H1 (cell line): Measurements from ENCODE around the gene ZFAND3. TPM values are rescaled to one million over a fixed set of nuclear protein-coding genes. Genes with fewer than 3 reads are reported as not detected.

Experiments used
- CTCF ChIA-PET: fragments of 300-600 bp; sonication (Branson Sonifier 250); formaldehyde crosslinking; loops from one replicate; lab custom pipeline; 2021; ENCODE audit not compliant: partially characterized antibody; lab: Charles Lee
- POLR2A ChIA-PET: fragments of 300-600 bp; sonication (Branson Sonifier 250); formaldehyde crosslinking; loops from one replicate; lab custom pipeline; 2021; ENCODE audit warnings: inconsistent platforms; ENCODE audit not compliant: partially characterized antibody; lab: Charles Lee
- DNase-seq, 2 experiments: peaks; one replicate each; pipeline versions ENCODE4 v3.0.0 to v3.0.0-alpha.2; 2010 to 2022; ENCODE audit warnings: low spot score in 2 of 2, low read depth in 1 of 2, mixed read lengths in 1 of 2
- FAIRE-seq: peaks from 2 replicates; lab custom pipeline; 2011; peaks lifted over from hg19 to GRCh38; lab: Jason Lieb, UNC
- H2AFZ ChIP-seq: 2 replicates; pipeline ENCODE4 v1.8.1; 2012; ENCODE audit warnings: low read length, inconsistent platforms
- H2AK5ac ChIP-seq: 2 replicates; pipeline ENCODE4 v1.6.1; 2013; ENCODE audit warnings: low read depth, low read length
- H2BK120ac ChIP-seq: replicated peaks from 2 replicates; pipeline ENCODE3; 2013; ENCODE audit warnings: low read depth, low read length, inconsistent platforms
- H2BK12ac ChIP-seq: 2 replicates; pipeline ENCODE4 v1.6.1; 2013; ENCODE audit warnings: low read depth, low read length
- H2BK15ac ChIP-seq: 2 replicates; pipeline ENCODE4 v1.6.1; 2013; ENCODE audit warnings: low read length
- H2BK20ac ChIP-seq: 2 replicates; pipeline ENCODE4 v1.6.1; 2013; ENCODE audit warnings: low read length
- H2BK5ac ChIP-seq: 2 replicates; pipeline ENCODE4 v1.6.1; 2013; ENCODE audit warnings: low read depth, low read length
- H3K14ac ChIP-seq: 2 replicates; pipeline ENCODE4 v1.6.1; 2013; ENCODE audit warnings: inconsistent platforms; ENCODE audit not compliant: insufficient read length
- H3K18ac ChIP-seq: 2 replicates; pipeline ENCODE4 v1.6.1; 2013; ENCODE audit warnings: low read length; ENCODE audit errors: extremely low read depth
- H3K23ac ChIP-seq: 2 replicates; pipeline ENCODE4 v1.6.1; 2013; ENCODE audit warnings: inconsistent platforms; ENCODE audit not compliant: insufficient read length
- H3K23me2 ChIP-seq: 2 replicates; pipeline ENCODE4 v1.6.1; 2013; ENCODE audit warnings: low read depth, low read length
- H3K27ac ChIP-seq: 2 replicates; pipeline ENCODE4 v1.6.1; 2011; ENCODE audit warnings: low read depth, low read length, inconsistent platforms
- H3K27me3 ChIP-seq, 4 experiments: replicated peaks in 1 of 4; 1 replicate in 1 of 4; 2 replicates in 3 of 4; pipeline versions ENCODE4 v1.6.1 to v1.8.1; 2011 to 2013; ENCODE audit warnings: low read length in 3 of 4, mild to moderate bottlenecking in 3 of 4, inconsistent platforms in 2 of 4, mixed read lengths in 2 of 4, moderate library complexity in 1 of 4; ENCODE audit not compliant: control insufficient read depth in 3 of 4, insufficient read depth in 3 of 4; ENCODE audit errors: extremely low read depth in 1 of 4
- H3K36me3 ChIP-seq, 4 experiments: 2 replicates each; pipeline versions ENCODE4 v1.6.1 to v1.8.1; 2011 to 2013; ENCODE audit warnings: mild to moderate bottlenecking in 4 of 4, low read length in 3 of 4, moderate library complexity in 2 of 4, control low read depth in 1 of 4, inconsistent platforms in 1 of 4; ENCODE audit not compliant: insufficient read depth in 4 of 4, control insufficient read depth in 2 of 4
- H3K4ac ChIP-seq: replicated peaks from 2 replicates; pipeline ENCODE3; 2013; ENCODE audit warnings: low read length, low read depth, mixed read lengths, inconsistent platforms; ENCODE audit not compliant: insufficient read length
- H3K4me1 ChIP-seq, 4 experiments: replicated peaks in 1 of 4; 1 replicate in 1 of 4; 2 replicates in 3 of 4; pipeline versions ENCODE4 v1.6.1 to v1.8.1; 2011 to 2013; ENCODE audit warnings: low read length in 3 of 4, inconsistent platforms in 2 of 4, mixed read lengths in 1 of 4; ENCODE audit not compliant: insufficient read depth in 4 of 4, control insufficient read depth in 3 of 4
- H3K4me2 ChIP-seq, 2 experiments: 2 replicates each; pipeline versions ENCODE4 v1.6.1 to v1.8.1; 2011 to 2013; ENCODE audit warnings: low read depth in 2 of 2, low read length in 2 of 2, control low read depth in 1 of 2, inconsistent platforms in 1 of 2, mild to moderate bottlenecking in 1 of 2; ENCODE audit not compliant: insufficient read depth in 1 of 2
- H3K4me3 ChIP-seq, 4 experiments: fragments of 200-600, 300-600 bp in 1 of 4; sonication (generic), shearing (Covaris generic), sonication (Bioruptor Twin) in 1 of 4; 2 replicates each; pipeline versions ENCODE4 v1.5.1 to v1.8.1; 2011 to 2016; ENCODE audit warnings: low read length in 4 of 4, low read depth in 3 of 4, control low read depth in 2 of 4, inconsistent platforms in 2 of 4, mild to moderate bottlenecking in 2 of 4, mixed read lengths in 1 of 4, moderate library complexity in 1 of 4; ENCODE audit not compliant: insufficient read depth in 2 of 4; ENCODE audit errors: extremely low read depth in 1 of 4
- H3K56ac ChIP-seq: replicated peaks from 2 replicates; pipeline ENCODE3; 2013; ENCODE audit warnings: low read depth, mild to moderate bottlenecking, mixed read lengths, low read length, inconsistent platforms; ENCODE audit not compliant: insufficient read length
- H3K79me1 ChIP-seq: 2 replicates; pipeline ENCODE4 v1.6.1; 2013; ENCODE audit warnings: low read depth, low read length, control low read depth
- H3K79me2 ChIP-seq, 2 experiments: 2 replicates each; pipeline versions ENCODE4 v1.6.1 to v1.8.1; 2012 to 2013; ENCODE audit warnings: low read length in 2 of 2, mild to moderate bottlenecking in 2 of 2, inconsistent platforms in 1 of 2; ENCODE audit not compliant: insufficient read depth in 2 of 2, control insufficient read depth in 1 of 2
- H3K9ac ChIP-seq, 4 experiments: replicated peaks in 1 of 4; 1 replicate in 1 of 4; 2 replicates in 3 of 4; pipeline versions ENCODE4 v1.6.1 to v1.8.1; 2011 to 2013; ENCODE audit warnings: low read depth in 3 of 4, low read length in 3 of 4, control low read depth in 2 of 4, mild to moderate bottlenecking in 2 of 4, moderate library complexity in 2 of 4, inconsistent platforms in 1 of 4; ENCODE audit errors: extremely low read depth in 1 of 4
- H3K9me3 ChIP-seq, 2 experiments: 2 replicates each; pipeline versions ENCODE4 v1.6.1 to v1.8.1; 2012 to 2013; ENCODE audit warnings: mild to moderate bottlenecking in 2 of 2, moderate library complexity in 2 of 2, control low read depth in 1 of 2, inconsistent platforms in 1 of 2, low read depth in 1 of 2, low read length in 1 of 2, mixed read lengths in 1 of 2; ENCODE audit not compliant: insufficient read depth in 2 of 2
- H4K20me1 ChIP-seq, 2 experiments: replicated peaks in 1 of 2; 2 replicates each; pipeline versions ENCODE3 to v1.8.1; 2011 to 2013; ENCODE audit warnings: inconsistent platforms in 2 of 2, low read length in 2 of 2, mild to moderate bottlenecking in 1 of 2; ENCODE audit not compliant: insufficient read depth in 2 of 2, control insufficient read depth in 1 of 2
- H4K5ac ChIP-seq: 2 replicates; pipeline ENCODE4 v1.6.1; 2013; ENCODE audit warnings: low read length, low read depth, mixed read lengths, inconsistent platforms; ENCODE audit not compliant: insufficient read length
- H4K8ac ChIP-seq: 2 replicates; pipeline ENCODE4 v1.8.0; 2013; ENCODE audit warnings: mild to moderate bottlenecking, moderate library complexity, low read length, inconsistent platforms; ENCODE audit not compliant: insufficient read depth; ENCODE audit errors: extremely low read depth
- H4K91ac ChIP-seq: replicated peaks from 2 replicates; pipeline ENCODE3; 2013; ENCODE audit warnings: low read length, mixed read lengths, inconsistent platforms; ENCODE audit not compliant: insufficient read length
- ATF3 ChIP-seq: IDR thresholded peaks from 2 replicates; pipeline ENCODE4 v1.6.1; 2011; ENCODE audit warnings: low read depth, mild to moderate bottlenecking, low read length; ENCODE audit not compliant: insufficient read depth
- BACH1 ChIP-seq: IDR thresholded peaks from 2 replicates; pipeline ENCODE4 v1.6.1; 2012; ENCODE audit warnings: low read length, improper control_type of control experiment
- KDM1A ChIP-seq: fragments of 200-600, 300-600 bp; sonication (generic); IDR thresholded peaks from 2 replicates; pipeline ENCODE4 v1.7.1; 2016; ENCODE audit warnings: mild to moderate bottlenecking, low read length, borderline replicate concordance
- RXRA ChIP-seq: IDR thresholded peaks from 2 replicates; pipeline ENCODE4 v1.6.1; 2011; ENCODE audit warnings: low read depth, mild to moderate bottlenecking, low read length, moderate library complexity; ENCODE audit not compliant: insufficient read depth
- SAP30 ChIP-seq: fragments of 300-600 bp; sonication (generic); IDR thresholded peaks from 2 replicates; pipeline ENCODE4 v1.7.1; 2012; ENCODE audit warnings: low read length, moderate library complexity, mild to moderate bottlenecking, inconsistent platforms; ENCODE audit not compliant: insufficient read depth, insufficient replicate concordance
- SP2 ChIP-seq: IDR thresholded peaks from 2 replicates; pipeline ENCODE4 v1.6.1; 2012; ENCODE audit warnings: mild to moderate bottlenecking, low read length, inconsistent platforms
- SUZ12 ChIP-seq: fragments of 200-600 bp; sonication (generic); IDR thresholded peaks from 2 replicates; pipeline ENCODE4 v1.6.1; 2012; ENCODE audit warnings: mild to moderate bottlenecking, inconsistent platforms, low read length, moderate library complexity, mixed read lengths
- TBP ChIP-seq: IDR thresholded peaks from 2 replicates; pipeline ENCODE4 v1.6.1; 2011; ENCODE audit warnings: low read depth, low read length, improper control_type of control experiment
- WGBS, 2 experiments: shearing (Covaris generic) in 1 of 2; methylation state at CpG; one replicate each; pipeline versions ENCODE4 v1.1.6 to v1.1.7; 2013 to 2015; ENCODE audit warnings: low lambda C conversion rate in 2 of 2, mixed read lengths in 2 of 2, inconsistent platforms in 1 of 2, low coverage in 1 of 2, missing lambda C conversion rate in 1 of 2; ENCODE audit not compliant: insufficient replicate concordance in 2 of 2, insufficient coverage in 1 of 2, insufficient read length in 1 of 2; ENCODE audit errors: extremely low coverage in 1 of 2, missing lambda C conversion rate in 1 of 2; 5-methylcytosine and 5-hydroxymethylcytosine counted together
- polyA plus RNA-seq, 7 experiments: library from polyadenylated mRNA; depleted of rRNA in 3 of 7; stranded (reverse) in 5 of 7; unstranded in 2 of 7; fragments of >200 nt in 5 of 7; fragments of 200-250 nt in 2 of 7; gene quantifications; 1 replicate in 5 of 7; 2 replicates in 1 of 7; 4 replicates in 1 of 7; pipeline versions ENCODE4 v1.2.1 to v1.2.3, GENCODE V29; 2011 to 2013; ENCODE audit warnings: missing spikeins in 2 of 7, mixed read lengths in 2 of 7
- total RNA-seq: library from RNA; stranded (reverse); fragmentation: NEBNext Ultra II Directional; extraction: Animal tissue kit (Norgen Biotek cat#: 25700); gene quantifications from 2 replicates; pipeline ENCODE4 v1.2.1, GENCODE V29; 2021

The ZFAND3 gene
- total and polyA plus RNA-seq, 2 of the 8 experiments (the other 6 are each of a cell fraction or from before 2014, with no cell fraction given), result 13.0 to 51.3 TPM

GRCh38 chr6:37821446-37821845 is 1.9 kb downstream of the ZFAND3 start:
- H2AK5ac ChIP-seq, result no peak overlapping the region
- H3K27me3 ChIP-seq, result no peaks in the 10 kb centered on the region; a peak in 1 of 7 replicates
- no peak overlapping the region for H3K9ac ChIP-seq
- H4K91ac ChIP-seq, result no peak overlapping the region
- ChIA-PET CTCF (interaction anchor here (0.6 to 2.0 kb wide), 4 partner anchors 38 to 237 kb away, joined by 3 to 9 read pairs (median 3); no protein-coding TSS in a partner anchor), POLR2A (interaction anchor here (1.3 to 4.6 kb wide), 4 partner anchors 11 to 37 kb away, joined by 4 to 24 read pairs (median 15); no protein-coding TSS in a partner anchor)
- no peak overlapping the region for H3K27ac ChIP-seq
- no peak for FAIRE-seq
- H2BK120ac ChIP-seq, result no peak overlapping the region
- no peak overlapping the region for H4K8ac ChIP-seq
- peaks cover 3 to 13% (median 7%) of the 10 kb centered on the region in 4 experiments; a peak in 6 of 7 replicates for H3K4me1 ChIP-seq
- H3K9me3 ChIP-seq, result no peaks in the 10 kb centered on the region
- H3K4ac ChIP-seq, result peak overlapping the region; percentile 60
- H3K79me2 ChIP-seq, result peaks cover 18 to 63% of the 10 kb centered on the region in 2 experiments
- H3K56ac ChIP-seq, result no peak overlapping the region
- H2BK12ac ChIP-seq, result no peak overlapping the region
- peaks cover 2% of the 10 kb centered on the region; the same call in 1 of the 2 replicates for H3K79me1 ChIP-seq
- H2BK15ac ChIP-seq, result no peak overlapping the region
- peak overlapping the region in 1 of 4 experiments; percentile 84; a peak in 1 of 8 replicates for H3K4me3 ChIP-seq
- H3K18ac ChIP-seq, result no peak overlapping the region
- H4K5ac ChIP-seq, result no peak overlapping the region
- no peak overlapping the region for H2BK20ac ChIP-seq
- no peak overlapping the region for H2AFZ ChIP-seq
- 89% methylated on average over 7 of the region's 7 CpGs; no CpG with 5 or more reads in 1 of the 2 experiments for WGBS, 2 experiments
- TF ChIP-seq ATF3 (no peak), BACH1 (no peak), KDM1A (no peak), RXRA (no peak), TBP (no peak), SAP30 (no peak), SP2 (no peak), SUZ12 (no peak)
- H3K14ac ChIP-seq, result no peak overlapping the region
- peak overlapping the region in 1 of 2 experiments; percentile 71; a peak in 1 of 4 replicates for H3K4me2 ChIP-seq
- no peaks in the 10 kb centered on the region for H3K36me3 ChIP-seq
- H2BK5ac ChIP-seq, result no peak overlapping the region
- H4K20me1 ChIP-seq, result peaks cover 8 to 9% of the 10 kb centered on the region in 2 experiments
- peaks cover 6% of the 10 kb centered on the region for H3K23me2 ChIP-seq
- no peak overlapping the region for H3K23ac ChIP-seq
- DNase-seq, result no peak
